Keratinocyte (primary cell): ENCODE measurements around the gene TTC31. TPM values are rescaled to one million over a fixed set of nuclear protein-coding genes. Genes with fewer than 3 reads are reported as not detected.
A peak's percentile ranks its signal among the peaks of the same experiment; 100 is the strongest.

Experiments
- DNase-seq: peaks from one replicate; pipeline ENCODE4 v3.0.0-alpha.2; 2011; ENCODE audit warnings: low read depth, missing footprints, low spot score
- FAIRE-seq: peaks from 2 replicates; lab custom pipeline; 2011; peaks lifted over from hg19 to GRCh38; lab: Jason Lieb, UNC
- H2AFZ ChIP-seq: 2 replicates; pipeline ENCODE4 v1.6.0; 2012; ENCODE audit warnings: low read length, control low read depth, inconsistent platforms; ENCODE audit not compliant: control insufficient read depth
- H3K27ac ChIP-seq: 2 replicates; pipeline ENCODE4 v1.5.1; 2011; ENCODE audit warnings: low read length; ENCODE audit not compliant: control insufficient read depth, insufficient read depth
- H3K27me3 ChIP-seq: 3 replicates; pipeline ENCODE4 v1.6.0; 2011; ENCODE audit warnings: low read length; ENCODE audit not compliant: control insufficient read depth, insufficient read depth; ENCODE audit errors: extremely low read depth
- H3K36me3 ChIP-seq, 2 experiments: 2 replicates in 1 of 2; 3 replicates in 1 of 2; pipeline ENCODE4 v1.5.1; 2011; ENCODE audit warnings: low read length in 2 of 2, mild to moderate bottlenecking in 1 of 2; ENCODE audit not compliant: control insufficient read depth in 2 of 2, insufficient read depth in 2 of 2; ENCODE audit errors: extremely low read depth in 1 of 2
- H3K4me1 ChIP-seq: 3 replicates; pipeline ENCODE4 v1.5.1; 2011; ENCODE audit warnings: low read length; ENCODE audit not compliant: control insufficient read depth, insufficient read depth; ENCODE audit errors: extremely low read depth
- H3K4me2 ChIP-seq: 3 replicates; pipeline ENCODE4 v1.6.0; 2011; ENCODE audit warnings: low read depth, low read length; ENCODE audit not compliant: control insufficient read depth, insufficient read depth; ENCODE audit errors: extremely low read depth
- H3K4me3 ChIP-seq, 3 experiments: fragments of 200-600 bp in 1 of 3; sonication (generic) in 1 of 3; 2 replicates in 2 of 3; 3 replicates in 1 of 3; pipeline ENCODE4 v1.5.1; 2011 to 2016; ENCODE audit warnings: low read length in 3 of 3, mild to moderate bottlenecking in 3 of 3, control low read depth in 2 of 3, inconsistent platforms in 1 of 3, low read depth in 1 of 3, mixed read lengths in 1 of 3, mixed run types in 1 of 3, moderate library complexity in 1 of 3; ENCODE audit not compliant: control insufficient read depth in 2 of 3, insufficient read depth in 2 of 3; ENCODE audit errors: extremely low read depth in 1 of 3
- H3K79me2 ChIP-seq: 2 replicates; pipeline ENCODE4 v1.6.0; 2012; ENCODE audit warnings: low read length; ENCODE audit not compliant: control insufficient read depth, insufficient read depth
- H3K9ac ChIP-seq: 3 replicates; pipeline ENCODE4 v1.6.0; 2011; ENCODE audit warnings: low read length; ENCODE audit not compliant: control insufficient read depth, insufficient read depth; ENCODE audit errors: extremely low read depth
- H3K9me1 ChIP-seq: 3 replicates; pipeline ENCODE4 v1.6.0; 2011; ENCODE audit warnings: low read length; ENCODE audit not compliant: control insufficient read depth, insufficient read depth; ENCODE audit errors: extremely low read depth
- H3K9me3 ChIP-seq: 2 replicates; pipeline ENCODE4 v1.5.1; 2012; ENCODE audit warnings: low read depth, low read length; ENCODE audit not compliant: control insufficient read depth
- H4K20me1 ChIP-seq: 3 replicates; pipeline ENCODE4 v1.6.0; 2011; ENCODE audit warnings: low read length; ENCODE audit not compliant: control insufficient read depth, insufficient read depth; ENCODE audit errors: extremely low read depth
- CTCF ChIP-seq, 3 experiments: IDR thresholded peaks in 1 of 3; conservative IDR thresholded peaks in 1 of 3; optimal IDR thresholded peaks in 1 of 3; 2 replicates in 2 of 3; 3 replicates in 1 of 3; pipeline versions ENCODE3 to v1.5.1; 2011; ENCODE audit warnings: low read length in 3 of 3, mild to moderate bottlenecking in 3 of 3, moderate library complexity in 2 of 3, control low read depth in 1 of 3, inconsistent platforms in 1 of 3; ENCODE audit not compliant: insufficient read depth in 2 of 3; ENCODE audit errors: extremely low read depth in 1 of 3
- EZH2 ChIP-seq: IDR thresholded peaks from one replicate; pipeline ENCODE4 v1.6.1; 2012; ENCODE audit warnings: inconsistent platforms, mild to moderate bottlenecking, low read length, moderate library complexity
- dilution Hi-C: fragments of 300-500 bp; cut with MboI; formaldehyde crosslinking; loops from one replicate; pipeline ENCODE4 v1.7.0; 2020; ENCODE audit warnings: low sequenced_read_pairs; ENCODE audit not compliant: extremely low pct_ligation_motif_present
- polyA plus RNA-seq, 5 experiments: library from polyadenylated mRNA; depleted of rRNA in 3 of 5; stranded (reverse) in 3 of 5; stranded (forward) in 1 of 5; unstranded in 1 of 5; fragments of >200 nt; gene quantifications; 1 replicate in 1 of 5; 2 replicates in 3 of 5; 3 replicates in 1 of 5; pipeline versions ENCODE4 v1.2.1 to v1.2.3, GENCODE V29; 2011 to 2012; ENCODE audit warnings: missing spikeins in 2 of 5, low read depth in 1 of 5, low replicate concordance in 1 of 5

TTC31 gene
- polyA plus RNA-seq, 1 donor (not counting 4 experiments of a cell fraction or from before 2014, with no cell fraction given): 16.8 TPM

- H3K4me1 ChIP-seq: peaks cover 32% of the 10 kb centered on the region
These were observed 47.6 kb downstream of the TTC31 start for GRCh38 chr2:74530239-74531187.

GRCh38 chr2:74531666-74532065 lies 48.8 kb downstream of the TTC31 start:
- dilution Hi-C loops: no loop called here

More at GRCh38 chr2:74530239-74531187, 47.6 kb downstream of the TTC31 start:
- dilution Hi-C loops: no loop called here
- Histone ChIP-seq H2AFZ (peak overlapping the region; percentile 75), H3K9ac (peak overlapping the region; percentile 98), H4K20me1 (no peaks in the 10 kb centered on the region), H3K79me2 (peaks cover 36% of the 10 kb centered on the region), H3K27ac (peak overlapping the region; percentile 92), H3K27me3 (no peaks in the 10 kb centered on the region), H3K36me3 (peaks cover 25 to 33% of the 10 kb centered on the region in 2 experiments), H3K9me1 (no peaks in the 10 kb centered on the region), H3K4me3 (peak overlapping the region; percentile 73 to 93 (median 86)), H3K4me2 (peak overlapping the region; percentile 80), H3K9me3 (no peaks in the 10 kb centered on the region)
- DNase-seq: no peak
- no peak for FAIRE-seq
- TF ChIP-seq CTCF (optimal IDR thresholded peaks at IDR 0.05 in 1 of 3, IDR thresholded peaks at IDR 0.05 in 1 of 3, conservative IDR thresholded peaks at IDR 0.05 in 1 of 3; ENCODE audit: extremely low read depth in 1 of 3, insufficient read depth in 2 of 3, low read length in 3 of 3): no peak
- TF ChIP-seq EZH2: no peak

More at GRCh38 chr2:74531666-74532065, 48.8 kb downstream of the TTC31 start:
- no peak for FAIRE-seq
- H3K27ac ChIP-seq: no peak overlapping the region
- peaks cover 22 to 23% of the 10 kb centered on the region in 2 experiments for H3K36me3 ChIP-seq
- DNase-seq: no peak
- H3K4me2 ChIP-seq: no peak overlapping the region
- H3K27me3 ChIP-seq: no peaks in the 10 kb centered on the region
- peaks cover 21% of the 10 kb centered on the region for H3K4me1 ChIP-seq
- H3K79me2 ChIP-seq: peaks cover 36% of the 10 kb centered on the region
- no peaks in the 10 kb centered on the region for H3K9me3 ChIP-seq
- no peak overlapping the region for H3K4me3 ChIP-seq
- TF ChIP-seq CTCF (optimal IDR thresholded peaks at IDR 0.05 in 1 of 3, IDR thresholded peaks at IDR 0.05 in 1 of 3, conservative IDR thresholded peaks at IDR 0.05 in 1 of 3; ENCODE audit: extremely low read depth in 1 of 3, insufficient read depth in 2 of 3, low read length in 3 of 3): no peak
- TF ChIP-seq EZH2: no peak
- no peaks in the 10 kb centered on the region for H4K20me1 ChIP-seq
- H3K9me1 ChIP-seq: no peaks in the 10 kb centered on the region
- H2AFZ ChIP-seq: no peak overlapping the region
- no peak overlapping the region for H3K9ac ChIP-seq
